Head of caudate nucleus (tissue), 42 donors: ENCODE measurements around the gene KAT2B.
A peak's percentile ranks its signal among the peaks of the same experiment; 100 is the strongest.

Source experiments
- DNase-seq, 42 donors: peaks; one replicate each; pipeline versions ENCODE4 v3.0.0 to v3.0.0-alpha.2; 2020 to 2021; ENCODE audit warnings: mixed read lengths in 7 of 42
- intact Hi-C: fragments of 100-400 bp; cut with DNase I; formaldehyde crosslinking; loops from one replicate; pipeline ENCODE4 v1.15.0; 2022

Gene KAT2B

DNA sequence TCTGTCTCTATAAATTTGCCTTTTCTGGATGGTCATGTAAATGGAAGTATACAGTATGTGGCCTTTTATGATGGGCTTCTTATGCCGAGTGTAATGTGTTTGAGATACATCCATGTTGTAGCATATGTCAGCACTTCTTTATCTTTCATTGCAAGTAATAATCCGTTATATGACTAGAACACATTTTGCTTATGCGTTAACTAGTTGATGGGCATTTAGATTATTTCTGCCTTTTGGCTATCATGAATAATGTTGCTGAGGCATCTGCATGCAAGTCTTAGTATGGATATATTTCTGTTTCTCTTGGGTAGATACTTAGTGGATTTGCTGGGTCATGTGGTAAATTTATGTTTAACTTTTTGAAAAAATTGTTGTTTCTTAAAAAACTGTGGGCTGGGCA is 19.7 kb downstream of the KAT2B start:
- DNase-seq, result no peak
- intact Hi-C loops, result no loop called here

DNA sequence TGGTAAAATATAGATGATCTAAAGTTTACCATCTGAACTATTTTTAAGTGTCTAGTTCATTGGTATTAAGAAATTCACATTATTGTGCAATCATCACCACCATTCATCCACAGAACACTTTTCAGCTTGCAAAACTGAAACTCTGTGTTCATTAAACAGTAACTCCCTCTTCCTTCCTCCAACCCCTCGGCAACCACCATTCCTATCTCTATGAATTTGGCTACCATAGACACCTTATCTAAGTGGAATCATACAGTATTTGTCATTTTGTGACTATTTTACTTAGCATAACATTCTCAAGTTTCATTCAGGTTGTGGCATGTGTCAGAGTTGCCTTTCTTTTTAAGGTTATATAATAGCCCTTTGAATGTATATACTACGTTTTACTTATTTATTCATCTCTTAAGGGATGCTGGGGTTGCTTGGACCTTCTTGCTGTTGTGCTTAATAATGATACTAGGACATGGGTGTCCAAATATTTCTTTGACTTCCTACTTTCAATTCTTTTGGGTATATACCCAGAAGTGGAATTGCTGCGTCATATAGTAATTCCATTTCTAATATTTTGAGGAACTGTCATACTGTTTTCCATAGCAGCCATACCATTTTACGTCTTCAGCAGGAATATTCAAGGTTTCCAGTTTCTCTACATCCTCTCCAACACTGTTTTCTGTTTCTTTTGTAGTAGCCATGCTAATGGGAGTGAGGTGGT is 20.9 kb downstream of the KAT2B start:
- no peak for DNase-seq

DNA sequence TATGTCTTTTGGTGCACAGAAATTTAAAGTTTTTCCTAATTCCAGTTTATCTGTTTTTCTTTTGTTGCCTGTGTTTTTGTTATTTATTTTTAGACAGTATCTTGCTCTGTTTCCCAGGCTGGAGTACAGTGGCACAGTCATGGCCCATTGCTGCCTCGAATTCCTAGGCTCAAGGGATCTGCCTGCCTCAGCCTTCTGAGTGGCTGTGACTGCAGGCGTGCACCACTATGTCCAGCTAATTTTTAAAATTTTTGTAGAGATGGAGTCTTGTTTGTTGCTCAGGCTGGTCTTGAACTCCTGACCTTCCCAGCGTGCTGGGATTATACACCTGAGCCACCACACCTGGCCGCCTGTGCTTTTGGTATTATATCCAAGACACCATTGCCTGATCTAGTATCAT is 22.8 kb downstream of the KAT2B start:
- intact Hi-C loops, result no loop called here
- DNase-seq, result no peak

More for the DNA sequence above, 20.9 kb downstream of the KAT2B start:
- intact Hi-C loops, result no loop called here

DNA sequence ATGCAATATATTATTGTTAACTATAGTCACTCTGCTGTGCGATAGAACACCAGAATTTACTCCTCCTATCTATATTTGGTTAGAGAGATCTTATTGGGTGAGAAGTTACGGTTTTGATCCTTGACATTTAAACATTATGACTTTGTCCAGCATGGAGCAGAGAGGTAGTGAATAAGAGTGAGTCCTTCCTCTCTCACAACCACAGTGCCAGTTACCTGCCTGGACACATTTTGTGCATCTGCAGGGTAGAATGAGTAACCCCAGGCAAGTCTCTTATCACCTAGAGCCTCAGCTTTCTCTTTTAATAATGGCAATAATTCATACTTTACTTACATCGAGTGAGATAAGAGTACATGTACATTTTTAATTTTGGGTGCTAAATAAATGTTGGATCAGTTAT is 24.1 kb downstream of the KAT2B start:
- intact Hi-C loops, result no loop called here
- DNase-seq, result no peak

DNA sequence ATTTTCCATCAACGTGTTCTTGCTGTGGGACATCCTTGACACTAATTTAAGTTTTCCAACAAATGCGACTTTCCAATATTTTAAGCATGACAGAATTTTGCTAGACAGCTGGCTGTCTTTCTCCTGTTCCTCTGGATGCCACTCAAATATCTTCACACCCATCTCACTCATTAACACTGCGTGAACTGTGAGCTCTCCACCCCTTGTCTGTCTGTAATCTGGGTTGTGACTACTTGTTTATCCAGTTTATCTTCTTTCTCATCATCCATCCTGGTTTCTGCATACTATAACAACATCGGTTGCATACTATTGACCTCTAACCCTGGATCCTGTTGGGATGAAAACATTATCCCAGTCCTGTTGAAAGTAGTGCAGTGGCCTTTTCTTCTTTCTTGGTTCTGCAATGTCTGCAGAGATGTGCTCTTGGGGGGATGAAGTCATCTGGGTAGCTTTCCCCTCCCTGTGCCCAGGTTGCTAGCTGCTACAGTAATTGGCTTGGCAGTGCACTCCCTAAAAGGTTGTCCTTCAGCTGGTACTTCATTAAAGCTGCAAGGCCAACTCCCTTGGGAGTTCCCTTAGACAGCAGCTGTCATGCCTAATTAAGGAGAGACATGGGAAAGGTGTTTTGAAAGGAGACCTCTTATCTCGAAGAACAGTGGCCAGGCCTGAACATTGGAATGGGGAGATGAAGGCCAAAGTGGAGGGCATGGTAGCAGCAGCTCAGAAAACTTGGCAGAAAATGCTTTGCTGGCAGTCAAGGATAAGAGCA is 24.7 kb downstream of the KAT2B start:
- intact Hi-C loops, result no loop called here
- peak in 1 of 42 donors; percentile 29 for DNase-seq

DNA sequence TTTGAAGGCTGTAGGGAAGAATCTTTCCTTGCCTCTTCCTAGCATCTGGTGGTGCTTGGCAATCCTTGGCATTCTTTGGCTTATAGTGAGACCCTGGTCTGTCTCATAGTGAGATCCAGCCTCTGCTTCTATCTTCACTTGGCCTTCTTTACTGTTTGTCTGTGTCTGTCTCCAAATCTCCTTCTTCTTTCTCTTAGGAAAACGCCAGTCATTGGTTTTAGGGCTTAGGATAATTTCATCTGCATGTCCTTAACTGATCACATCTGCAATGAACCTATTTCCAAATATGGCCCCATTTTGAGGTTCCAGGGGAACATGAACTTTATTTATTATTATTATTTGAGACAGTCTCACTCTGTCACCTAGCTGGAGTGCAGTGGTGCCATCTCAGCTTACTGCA is 25.8 kb downstream of the KAT2B start:
- no peak for DNase-seq
- intact Hi-C loops, result no loop called here

DNA sequence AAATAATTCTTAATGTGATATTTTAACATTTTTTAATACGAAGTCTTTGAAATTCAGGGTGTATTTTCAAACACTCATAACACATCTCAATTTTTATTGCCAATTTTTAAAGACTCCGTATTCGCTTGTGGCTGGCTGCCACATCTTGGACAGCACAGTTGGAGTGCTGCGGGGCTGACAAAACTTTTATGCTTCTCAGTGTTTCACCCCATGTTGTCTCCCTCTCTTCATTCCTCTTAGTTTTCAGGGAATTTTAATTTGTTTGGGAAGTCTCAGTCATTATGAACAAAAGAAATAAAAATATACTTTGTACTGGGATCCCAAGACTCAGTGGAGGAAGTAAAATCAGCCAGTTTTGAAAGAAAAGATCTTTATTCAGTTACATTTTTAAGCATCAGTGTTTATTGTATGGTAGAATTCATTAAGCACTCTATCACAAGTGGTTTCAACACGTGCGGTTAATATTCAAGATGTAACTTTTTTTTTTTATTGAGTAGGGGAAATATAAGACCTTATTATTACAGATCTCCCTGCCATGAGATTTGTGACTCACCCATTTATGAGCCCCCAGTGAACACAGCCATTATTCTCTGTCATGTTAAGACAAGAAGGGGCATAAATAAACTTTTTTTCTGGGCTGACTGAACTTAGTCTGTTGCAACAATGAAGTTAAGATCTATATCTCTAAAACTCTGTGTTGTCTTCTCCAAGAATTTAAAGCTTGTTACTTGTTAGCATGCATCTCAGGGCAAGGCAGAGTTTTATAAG is 26.8 kb downstream of the KAT2B start:
- intact Hi-C loops, result no loop called here
- DNase-seq, result peak in 1 of 42 donors; percentile 45

DNA sequence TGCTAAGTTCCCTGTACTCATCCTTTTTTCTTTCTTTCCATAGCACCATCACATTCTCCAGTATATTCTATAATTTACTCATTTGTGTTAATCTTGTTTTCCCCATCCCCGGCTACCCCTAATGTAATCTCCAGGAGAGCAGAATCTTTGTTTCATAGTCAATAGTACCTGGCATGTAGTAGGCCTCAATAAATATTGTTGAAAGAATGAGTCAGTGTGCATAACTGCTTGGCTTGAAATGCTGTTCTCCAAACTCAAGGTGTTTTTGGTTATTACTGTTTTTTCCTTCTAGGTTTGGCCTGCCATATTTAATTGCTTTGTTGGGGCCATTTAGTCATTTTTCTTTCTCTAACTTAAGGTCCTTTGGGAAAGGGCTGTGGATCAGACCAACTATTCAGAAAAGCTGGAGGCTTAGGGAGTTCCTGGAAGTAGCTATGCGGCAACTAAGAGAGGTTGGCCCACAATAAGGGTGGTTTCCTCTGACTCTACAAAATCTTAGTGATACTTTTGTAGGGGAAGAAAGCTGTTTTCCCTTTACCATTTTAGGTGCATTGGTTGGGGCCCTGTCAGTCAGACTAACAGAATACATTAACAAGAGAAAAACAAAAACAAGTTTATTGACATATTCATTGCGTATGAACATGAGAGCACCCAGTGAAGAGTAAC is 28.4 kb downstream of the KAT2B start:
- DNase-seq, result peak in 1 of 42 donors; percentile 33
- intact Hi-C loops, result no loop called here

DNA sequence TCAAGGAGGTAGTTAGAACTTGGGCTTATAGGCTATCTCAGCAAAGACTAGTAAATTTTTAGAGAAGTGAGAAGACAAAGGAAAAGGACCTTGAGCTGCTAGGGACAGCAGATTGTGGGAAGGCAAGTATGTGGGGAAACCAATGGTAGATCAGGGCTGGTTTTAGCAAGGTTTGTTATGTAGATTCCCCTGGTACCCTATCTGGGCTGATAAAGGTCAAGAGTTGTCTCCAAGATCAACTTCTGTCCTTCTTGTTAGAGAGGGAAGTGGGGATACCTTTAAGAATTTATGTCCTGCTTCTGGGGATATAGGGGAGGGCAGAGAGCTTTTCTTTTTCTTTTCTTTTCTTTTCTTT is 28.9 kb downstream of the KAT2B start:
- DNase-seq, result no peak
- intact Hi-C loops, result no loop called here

DNA sequence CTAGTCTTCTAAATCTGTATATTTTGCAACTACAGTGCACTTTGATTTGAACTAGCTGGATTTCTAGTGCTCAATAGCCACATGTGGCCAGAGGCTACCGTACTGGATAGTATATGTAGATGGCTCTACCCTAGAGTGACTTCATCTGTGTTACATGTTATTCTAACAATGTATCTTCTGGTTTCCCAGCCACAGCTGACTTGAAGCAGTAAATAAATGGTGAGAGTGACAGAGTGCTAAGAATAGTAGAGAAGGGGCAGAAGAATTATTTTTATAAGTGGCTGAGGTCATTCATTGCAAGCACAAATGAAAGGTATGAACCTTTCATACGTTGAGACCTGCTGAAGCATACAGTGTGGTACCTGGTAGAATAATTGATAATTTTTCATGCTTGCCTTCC is 30.9 kb downstream of the KAT2B start:
- intact Hi-C loops, result no loop called here
- DNase-seq, result no peak

DNA sequence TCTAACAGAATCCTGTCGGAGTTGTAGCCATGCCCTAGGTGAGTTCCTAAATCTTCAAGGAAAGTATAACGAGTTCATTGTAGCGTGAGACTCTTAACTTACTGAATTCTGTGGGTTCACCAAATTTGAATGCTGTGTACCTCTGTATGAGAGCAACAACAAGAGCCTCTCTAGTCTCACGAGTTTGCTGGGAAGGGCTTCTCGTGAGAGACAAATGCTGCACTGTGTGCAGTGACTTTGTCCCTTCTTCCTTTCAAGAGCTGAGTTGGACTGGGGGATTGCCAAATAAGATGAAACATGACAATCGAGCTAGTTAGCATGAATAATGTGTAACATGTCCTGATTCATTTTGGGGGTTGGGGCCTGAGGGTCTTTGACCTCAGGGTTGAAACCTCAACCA is 32.2 kb downstream of the KAT2B start:
- intact Hi-C loops, result no loop called here
- DNase-seq, result peak in 35 of 42 donors; percentile 31 to 88 (median 67)

DNA sequence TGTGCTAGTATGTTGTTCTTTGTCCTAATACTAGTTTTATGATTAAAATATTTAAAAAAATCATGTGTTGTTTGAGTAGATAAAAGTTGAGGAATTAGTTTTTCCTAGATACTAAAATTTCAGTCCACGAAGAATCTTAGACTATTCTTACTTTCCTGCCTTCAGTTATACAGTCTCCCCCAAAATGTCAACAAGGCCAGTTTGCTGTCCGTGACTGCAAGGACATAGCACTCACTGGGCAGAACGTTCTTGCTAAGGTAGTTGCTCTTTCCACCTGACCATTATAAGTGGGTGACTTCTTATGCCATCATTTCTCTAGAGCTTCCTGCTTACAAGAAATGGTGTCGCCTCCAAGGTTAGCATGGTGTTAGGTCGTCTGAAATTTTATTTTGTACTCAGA is 32.8 kb downstream of the KAT2B start:
- intact Hi-C loops, result no loop called here
- no peak for DNase-seq

DNA sequence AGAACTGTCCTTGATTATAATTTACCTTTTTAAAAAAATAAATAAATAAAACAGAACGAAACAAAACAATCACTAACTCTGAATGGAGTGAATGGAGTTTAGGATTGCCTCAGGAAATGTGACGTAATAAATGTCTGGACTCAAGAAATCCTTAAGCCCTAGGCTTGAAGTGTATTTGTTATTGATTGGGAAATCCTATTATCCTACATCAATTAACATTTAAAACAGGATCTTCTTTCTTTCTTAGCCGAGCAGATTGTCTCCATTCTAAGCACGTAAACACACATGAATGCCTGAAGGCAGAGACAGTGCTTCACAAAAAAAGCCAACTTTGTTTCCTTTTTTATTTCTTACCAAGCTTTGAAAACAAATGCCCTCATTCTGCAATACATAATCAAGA is 33.4 kb downstream of the KAT2B start:
- no peak for DNase-seq
- intact Hi-C loops, result no loop called here

DNA sequence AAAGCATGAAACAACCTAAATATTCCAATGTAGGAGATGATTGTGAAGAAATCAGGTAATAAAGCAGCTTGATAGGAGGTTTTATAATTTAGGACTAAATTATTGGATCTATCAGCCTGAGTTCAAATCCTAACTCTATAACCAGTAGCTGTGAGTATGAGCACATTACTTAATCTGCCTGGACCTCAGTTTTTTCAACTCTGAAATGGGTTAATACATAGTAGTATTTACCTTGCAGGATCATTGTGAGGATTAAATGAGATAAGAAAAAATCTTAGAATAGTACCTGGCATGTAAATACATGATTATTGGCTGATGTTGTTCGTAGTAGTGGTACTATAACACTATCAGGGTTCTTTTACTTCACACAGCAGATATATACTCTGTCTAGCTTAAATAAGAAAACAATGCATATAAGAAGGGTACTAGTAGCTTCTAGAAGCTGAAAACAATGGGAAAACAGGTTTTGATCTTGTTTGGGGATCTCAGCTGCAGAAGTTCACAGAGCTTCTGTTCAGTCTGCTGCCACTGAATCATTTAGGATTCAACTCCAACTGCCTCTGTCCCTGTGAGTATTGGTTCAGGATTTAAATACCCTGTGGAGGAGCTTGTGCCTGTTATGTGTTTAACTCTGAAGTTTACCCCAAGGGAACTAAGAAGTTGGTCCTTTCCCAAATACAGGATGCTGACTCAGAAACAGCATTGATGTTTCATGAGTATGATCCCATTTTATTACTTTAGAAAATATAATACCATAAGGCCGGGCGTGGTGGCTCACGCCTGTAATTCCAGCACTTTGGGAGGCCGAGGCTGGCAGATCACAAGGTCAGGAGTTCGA is 34.2 kb downstream of the KAT2B start:
- intact Hi-C loops, result no loop called here
- peak in 1 of 42 donors; percentile 33 for DNase-seq

DNA sequence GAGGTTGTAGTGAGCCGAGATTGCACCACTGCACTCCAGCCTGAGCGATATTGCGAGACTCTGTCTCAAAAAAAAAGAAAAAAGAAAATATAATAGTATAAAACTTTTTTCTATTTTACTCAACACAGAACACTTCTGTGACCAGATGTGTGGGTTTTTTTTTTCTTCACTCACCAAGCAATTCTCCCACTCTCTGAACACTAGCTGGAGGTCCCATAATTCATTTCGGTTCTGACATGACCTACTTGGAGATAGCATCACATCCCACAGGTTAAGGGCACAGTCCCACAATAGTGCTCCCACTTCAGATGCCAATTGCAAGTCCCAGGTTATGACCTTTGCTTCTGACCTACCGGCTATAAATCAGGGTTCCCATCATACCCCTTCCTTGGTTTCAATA is 35.0 kb downstream of the KAT2B start:
- DNase-seq, result peak in 2 of 42 donors; percentile 17 to 35
- intact Hi-C loops, result no loop called here

DNA sequence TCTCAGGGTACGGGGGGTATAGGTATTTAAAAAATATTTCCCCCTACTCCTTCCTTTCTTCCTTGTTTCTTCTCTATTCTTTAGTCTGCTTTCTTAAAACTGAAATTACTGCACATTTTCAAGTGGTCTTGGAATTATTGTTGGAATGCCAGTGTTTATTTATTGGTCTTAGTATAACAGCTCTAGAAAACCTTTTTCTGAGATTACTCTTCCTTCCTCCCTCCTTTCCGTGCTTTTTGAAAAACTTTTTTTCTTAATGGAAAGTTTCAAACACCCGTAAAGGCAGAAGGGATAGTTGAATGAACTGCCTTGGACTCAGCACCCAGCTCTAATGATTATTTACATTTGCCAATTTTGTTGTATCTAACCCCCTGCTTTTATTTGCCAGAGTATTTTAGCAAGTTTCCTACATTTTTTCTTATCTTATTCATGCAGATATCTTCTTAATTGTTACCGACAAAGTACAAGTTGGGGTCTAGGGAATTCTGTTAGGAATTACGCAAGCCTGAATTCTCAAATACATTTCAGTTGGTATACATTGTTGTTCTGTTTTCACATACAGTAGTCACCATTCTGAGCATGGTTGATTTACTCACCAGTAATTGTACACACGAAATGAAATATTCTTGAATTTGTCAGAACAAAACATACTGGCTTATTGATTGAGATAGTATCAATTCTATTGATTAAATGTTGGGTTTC is 36.2 kb downstream of the KAT2B start:
- intact Hi-C loops, result no loop called here
- DNase-seq, result no peak

DNA sequence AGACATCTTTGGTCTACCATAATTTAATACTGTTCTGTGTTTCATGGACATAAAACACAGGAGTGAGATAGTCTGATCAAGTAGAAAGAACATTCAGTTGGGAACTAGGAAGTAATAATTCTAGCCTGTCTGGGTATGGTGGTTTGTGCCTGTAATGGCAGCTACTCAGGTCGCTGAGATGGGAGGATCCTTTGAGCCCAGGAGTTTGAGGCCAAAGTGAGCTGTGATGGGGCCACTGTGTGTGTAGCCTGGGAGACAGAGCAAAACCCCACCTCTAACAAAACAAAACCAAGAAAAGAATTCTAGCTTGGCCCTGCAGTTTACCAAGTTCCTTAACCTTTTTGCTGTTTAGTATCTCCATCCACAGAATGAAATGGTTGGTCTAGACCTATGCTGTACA is 36.8 kb downstream of the KAT2B start:
- intact Hi-C loops, result no loop called here
- peak in 1 of 42 donors; percentile 28 for DNase-seq

DNA sequence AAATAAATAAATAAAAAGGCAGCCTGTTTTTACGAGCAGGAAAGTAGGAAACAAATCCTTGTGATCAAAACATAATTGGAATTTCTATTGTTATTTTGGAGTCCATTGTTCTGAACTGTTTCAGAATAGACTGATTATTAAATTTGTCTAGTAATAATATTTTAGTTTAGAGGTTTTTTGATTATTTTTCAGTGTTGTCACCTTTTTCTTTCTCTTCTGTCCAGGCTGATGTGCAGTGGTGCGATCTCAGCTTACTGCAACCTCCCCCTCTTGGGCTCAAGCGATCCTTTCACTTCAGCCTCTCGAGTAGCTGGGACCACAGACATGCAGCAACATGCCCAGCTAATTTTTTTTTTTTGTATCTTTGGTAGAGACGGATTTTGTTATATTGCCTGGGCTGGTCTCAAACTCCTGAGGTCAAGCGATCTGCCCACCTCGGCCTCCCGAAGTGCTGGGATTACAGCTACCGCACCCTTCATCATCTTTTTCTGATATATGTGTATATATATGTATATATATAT is 38.0 kb downstream of the KAT2B start:
- intact Hi-C loops, result no loop called here
- peak in 2 of 42 donors; percentile 19 to 33 for DNase-seq
